ENCODE measurements around the gene ENAM. TPM values are rescaled to one million over a fixed set of nuclear protein-coding genes. Genes with fewer than 3 reads are reported as not detected.

Gene ENAM
- total and polyA plus RNA-seq, 9 of the 15 experiments (the other 6 are each of a cell fraction or from before 2014, with no cell fraction given), result 0.04 to 0.09 (median 0.04) TPM; not detected in 6

- no peak for TF ChIP-seq ATF1 (CRISPR knock-in tag; IDR thresholded peaks at IDR 0.05)
- TF ChIP-seq ATF1 (tag; IDR thresholded peaks at IDR 0.05), result peak; percentile 43
- TF ChIP-seq PRMT5 (CRISPR knock-in tag; IDR thresholded peaks at IDR 0.05), result no peak
- peak; percentile 23; the same call in 1 of the 2 replicates for TF ChIP-seq ATF3 (IDR thresholded peaks at IDR 0.05)
- no peak for TF ChIP-seq ATF3 (CRISPR knock-in tag; conservative IDR thresholded peaks at IDR 0.05)
- TF ChIP-seq LEF1 (IDR thresholded peaks at IDR 0.05), result peak; percentile 86
- no peak for TF ChIP-seq ATF4 (CRISPR knock-in tag; IDR thresholded peaks at IDR 0.05)
- TF ChIP-seq SRF (CRISPR knock-in tag; IDR thresholded peaks at IDR 0.05), result no peak
- TF ChIP-seq BCOR (IDR thresholded peaks at IDR 0.05), result peak; percentile 54; the same call in 1 of the 2 replicates
- no peak for TF ChIP-seq RFX1 (IDR thresholded peaks at IDR 0.05)
- TF ChIP-seq PTTG1 (tag; IDR thresholded peaks at IDR 0.05; ENCODE audit: low read depth), result no peak
- TF ChIP-seq NR1H2 (CRISPR knock-in tag; IDR thresholded peaks at IDR 0.05), result no peak
- TF ChIP-seq ZNF75A (CRISPR knock-in tag; IDR thresholded peaks at IDR 0.05), result no peak
- TF ChIP-seq RUNX1 (IDR thresholded peaks at IDR 0.05; ENCODE audit: low read depth), result no peak
- no peak for TF ChIP-seq HDAC8 (tag; IDR thresholded peaks at IDR 0.05)
- no peak for TF ChIP-seq TOE1 (IDR thresholded peaks at IDR 0.05; ENCODE audit: borderline replicate concordance)
- no peak for TF ChIP-seq TOE1 (CRISPR knock-in tag; IDR thresholded peaks at IDR 0.05; ENCODE audit: borderline replicate concordance, low read depth)
- TF ChIP-seq HMBOX1 (IDR thresholded peaks at IDR 0.05), result no peak; the same call in 1 of the 2 replicates
- no peak for TF ChIP-seq ARID2 (IDR thresholded peaks at IDR 0.05)
- TF ChIP-seq CSDE1 (IDR thresholded peaks at IDR 0.05), result no peak
- peak; percentile 74; the same call in 1 of the 2 replicates for TF ChIP-seq TCF7 (IDR thresholded peaks at IDR 0.05; ENCODE audit: borderline replicate concordance)
- TF ChIP-seq RB1 (IDR thresholded peaks at IDR 0.05; ENCODE audit: low read depth), result no peak
- no peak for TF ChIP-seq MYNN (IDR thresholded peaks at IDR 0.05)
- no peak for TF ChIP-seq MYNN (CRISPR knock-in tag; IDR thresholded peaks at IDR 0.05)
- TF ChIP-seq ZNF561 (CRISPR knock-in tag; conservative IDR thresholded peaks at IDR 0.05), result no peak
- TF ChIP-seq IRF1 (CRISPR knock-in tag; IDR thresholded peaks at IDR 0.05; ENCODE audit: borderline replicate concordance), result no peak
- peak in 1 of 2 experiments; percentile 71; a peak in 1 of 4 replicates for TF ChIP-seq TBL1XR1 (IDR thresholded peaks at IDR 0.05; ENCODE audit: low read length in 2 of 2)
- no peak for TF ChIP-seq STAG1 (CRISPR knock-in tag; IDR thresholded peaks at IDR 0.05; ENCODE audit: borderline replicate concordance)
- no peak for TF ChIP-seq HDAC6 (IDR thresholded peaks at IDR 0.05; ENCODE audit: low read depth, low read length)
- TF ChIP-seq MAFF (IDR thresholded peaks at IDR 0.05; ENCODE audit: low read length), result no peak
These were observed 26.1 kb downstream of the ENAM start (continued) for GRCh38 chr4:70654605-70655011.

Data from K562 (cell line).